NCI-H1436 (cell line): ENCODE data around the gene HIC2.
"Not testable (repeated sequence)": the region's sequence is repeated elsewhere in the genome, so short reads cannot be mapped to it uniquely, and the experiment has no call there.

Experiments used
- DNase-seq: peaks from one replicate; lab custom pipeline; 2025; lab: John Stamatoyannopoulos, UW

The HIC2 gene

DNA sequence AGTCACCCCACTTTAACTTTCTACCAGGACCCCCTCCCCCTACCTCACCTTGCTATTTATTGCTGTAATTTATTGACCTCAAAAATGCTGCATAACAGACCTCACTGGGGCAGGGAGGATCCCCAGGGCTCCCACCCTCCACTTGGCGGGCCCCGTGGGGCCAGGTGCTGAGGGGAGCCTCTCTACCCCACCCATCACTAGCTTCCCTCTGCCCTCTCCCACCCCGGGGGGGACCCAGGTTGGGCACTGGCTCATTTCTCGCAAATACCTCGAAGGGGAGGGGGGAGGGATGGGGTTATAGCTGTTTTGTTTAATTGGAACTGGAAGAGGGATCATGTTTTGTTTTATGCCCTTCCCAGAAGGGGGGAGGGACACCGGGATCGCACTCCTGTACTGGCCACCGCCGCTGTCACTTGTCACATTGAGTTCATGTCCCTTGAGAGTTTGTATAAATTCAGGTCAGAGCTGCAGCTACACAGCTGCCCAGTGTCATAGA is 33.7 kb downstream of the HIC2 start:
- no peak for DNase-seq

DNA sequence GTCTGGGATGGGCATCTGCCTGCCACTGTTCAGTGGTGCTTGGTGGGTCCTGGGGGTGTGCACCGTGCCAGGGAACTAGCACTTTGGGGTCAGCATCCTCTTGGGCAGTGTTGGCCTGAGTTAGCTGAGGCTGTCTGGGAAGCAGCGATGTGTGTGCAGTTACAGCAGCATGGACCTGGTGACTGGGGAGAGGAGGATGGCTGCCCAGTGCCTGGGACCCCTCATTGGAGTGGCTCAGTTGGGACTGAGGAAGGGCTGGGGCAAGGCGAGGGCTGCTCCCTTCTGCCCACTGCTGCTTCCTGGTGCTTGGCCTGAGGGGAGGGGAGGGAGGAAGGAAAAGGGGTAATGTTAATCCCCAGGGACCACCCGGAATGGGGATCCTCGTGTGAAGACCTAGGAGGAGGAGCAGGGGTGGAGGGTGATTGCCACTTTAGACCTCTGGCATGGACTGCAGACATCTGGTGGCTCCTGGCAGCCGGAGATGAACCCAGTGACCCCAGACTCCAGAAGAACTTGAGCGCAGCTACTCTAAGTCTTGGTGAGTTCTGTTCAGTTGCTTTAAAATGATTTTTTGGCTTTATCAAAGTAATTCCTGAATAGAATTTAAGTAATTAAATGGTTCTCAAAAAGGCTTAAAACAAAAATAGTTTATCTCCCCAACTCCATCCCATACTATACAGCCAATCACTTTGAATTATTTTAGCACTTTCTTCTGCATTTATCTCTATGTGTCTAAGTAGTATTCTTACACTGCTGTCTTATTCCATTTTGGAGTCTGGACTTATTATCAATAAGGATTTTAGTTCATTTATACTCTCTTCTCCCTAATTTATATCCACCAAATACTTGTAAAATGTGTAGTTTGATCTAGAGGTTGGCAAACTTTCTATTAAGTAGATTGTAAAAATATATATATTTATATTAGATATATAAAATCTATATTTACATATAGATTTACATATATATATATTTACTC is 34.7 kb downstream of the HIC2 start:
- DNase-seq, result no peak

DNA sequence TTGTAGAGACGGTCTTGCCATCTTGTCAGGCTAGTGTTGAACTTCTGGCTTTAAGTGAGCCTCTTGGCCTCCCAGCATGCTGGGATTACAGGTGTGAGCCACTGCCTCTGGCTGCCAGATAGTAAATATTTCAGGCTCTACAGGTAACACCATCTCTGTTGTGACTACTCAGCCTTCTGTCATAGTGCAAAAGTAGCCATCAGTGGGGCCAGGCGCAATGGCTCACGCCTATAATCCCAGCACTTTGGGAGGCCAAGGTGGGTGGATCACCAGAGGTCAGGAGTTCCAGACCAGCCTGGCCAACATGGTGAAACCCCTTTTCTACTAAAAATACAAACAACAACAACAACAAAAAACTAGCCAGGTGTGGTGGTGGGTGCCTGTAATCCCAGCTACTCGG is 35.5 kb downstream of the HIC2 start:
- not testable (repeated sequence) for DNase-seq

DNA sequence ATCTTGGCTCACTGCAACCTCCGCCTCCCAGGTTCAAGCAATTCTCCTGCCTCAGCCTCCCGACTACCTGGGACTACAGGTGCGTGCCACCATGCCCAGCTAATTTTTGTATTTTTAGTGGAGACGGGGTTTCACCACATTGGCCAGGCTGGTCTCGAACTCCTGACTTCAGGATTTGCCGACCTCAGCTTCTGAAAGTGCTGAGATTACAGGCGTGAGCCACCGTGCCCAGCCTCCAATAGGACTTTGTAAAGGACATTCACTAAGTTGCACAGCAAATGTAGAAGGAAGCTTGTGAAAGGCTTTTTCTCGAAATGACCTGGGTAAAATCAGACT is 37.8 kb downstream of the HIC2 start:
- DNase-seq, result not testable (repeated sequence)

DNA sequence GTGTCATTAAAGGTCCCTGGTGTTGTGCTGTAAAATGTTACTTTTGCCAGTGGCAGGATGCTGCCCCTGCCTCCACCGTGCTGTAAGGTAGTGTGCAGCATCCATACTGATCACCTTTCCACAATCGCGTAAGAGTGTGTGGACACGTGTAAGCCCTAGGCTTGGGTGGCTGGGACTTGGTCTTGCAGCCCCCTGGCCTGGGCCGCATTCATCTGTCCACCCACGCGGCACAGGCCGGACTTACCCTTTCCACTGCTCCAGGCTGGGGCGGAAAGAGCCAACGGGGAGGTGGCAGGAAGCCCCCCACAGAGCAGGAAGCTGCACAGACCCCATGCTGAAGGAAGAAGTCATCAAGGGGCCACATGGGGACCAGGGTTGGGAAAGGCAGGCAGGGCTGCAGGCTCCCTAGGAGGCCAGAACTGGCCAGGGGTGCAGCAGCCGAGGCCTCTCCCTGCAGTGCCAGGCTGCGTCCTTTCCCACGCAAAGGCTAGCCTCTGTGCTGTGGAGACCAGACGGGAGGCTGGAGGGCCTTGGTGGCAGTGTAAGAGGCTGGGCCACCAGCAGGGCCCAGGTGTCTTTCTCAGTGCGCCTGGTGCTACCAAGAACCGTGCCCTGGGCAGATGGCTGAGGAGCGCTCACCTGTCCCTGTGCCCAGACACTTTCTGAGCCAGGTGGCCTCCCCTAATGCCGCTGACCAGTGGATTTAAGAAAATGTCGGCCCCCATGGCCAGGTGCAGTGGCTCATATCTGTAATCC is 38.3 kb downstream of the HIC2 start:
- DNase-seq, result no peak

DNA sequence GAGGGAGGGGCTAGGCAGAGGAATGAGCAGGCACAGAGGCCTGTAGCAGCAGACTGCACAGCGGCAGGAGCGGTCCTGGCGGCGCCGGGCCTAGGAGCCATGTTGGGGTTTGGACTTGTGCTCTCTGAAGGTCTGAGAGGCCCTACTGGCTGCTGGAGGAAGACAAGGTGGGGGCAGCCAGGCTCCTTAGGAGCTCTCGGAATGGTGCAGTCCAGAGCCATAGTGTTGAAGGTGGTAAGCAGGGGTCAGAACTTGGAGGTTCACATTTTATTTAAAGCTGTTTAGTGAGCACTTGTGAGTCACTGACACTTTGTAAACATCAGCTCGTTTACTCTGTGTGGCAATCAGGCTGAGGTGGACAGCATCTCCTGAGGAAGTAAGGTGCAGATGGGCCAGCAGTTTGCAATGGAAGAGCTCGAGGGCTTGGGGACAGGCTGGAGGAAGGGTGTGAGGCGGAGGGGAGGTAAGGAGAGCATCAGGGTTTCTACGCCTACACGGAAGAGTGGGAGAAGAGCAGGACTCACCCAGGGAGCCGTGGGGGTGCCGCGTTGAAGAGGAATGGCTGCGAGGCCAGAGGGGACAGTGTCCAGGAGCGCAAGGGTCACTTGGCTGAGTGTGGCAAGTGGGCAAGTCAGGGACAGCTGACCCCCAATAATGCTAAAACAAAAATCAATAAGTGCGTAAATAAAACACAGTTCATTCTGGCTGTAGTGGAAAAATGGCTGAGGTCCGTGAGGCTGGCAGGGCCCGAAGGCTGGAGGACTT is 40.0 kb downstream of the HIC2 start:
- DNase-seq, result no peak

DNA sequence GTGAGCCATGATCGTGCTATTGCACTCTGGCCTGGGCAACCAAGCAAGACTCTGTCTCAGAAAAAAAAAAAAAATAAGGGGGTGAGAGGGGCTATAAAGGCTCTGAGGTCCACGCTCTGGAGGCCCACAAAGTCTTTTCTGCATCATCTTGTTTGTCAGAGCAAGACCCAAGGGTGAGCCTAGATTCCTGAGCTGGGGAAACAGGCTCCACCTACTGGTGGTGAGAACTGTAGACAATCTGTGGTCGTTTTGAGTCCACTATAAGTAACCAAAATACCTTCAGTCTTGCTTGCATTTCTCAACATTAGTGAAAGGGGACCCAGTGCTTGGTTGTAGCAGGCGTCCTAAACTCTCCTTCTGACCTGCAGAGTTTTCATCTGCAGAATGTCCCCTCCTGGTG is 45.5 kb downstream of the HIC2 start:
- not testable (repeated sequence) for DNase-seq

DNA sequence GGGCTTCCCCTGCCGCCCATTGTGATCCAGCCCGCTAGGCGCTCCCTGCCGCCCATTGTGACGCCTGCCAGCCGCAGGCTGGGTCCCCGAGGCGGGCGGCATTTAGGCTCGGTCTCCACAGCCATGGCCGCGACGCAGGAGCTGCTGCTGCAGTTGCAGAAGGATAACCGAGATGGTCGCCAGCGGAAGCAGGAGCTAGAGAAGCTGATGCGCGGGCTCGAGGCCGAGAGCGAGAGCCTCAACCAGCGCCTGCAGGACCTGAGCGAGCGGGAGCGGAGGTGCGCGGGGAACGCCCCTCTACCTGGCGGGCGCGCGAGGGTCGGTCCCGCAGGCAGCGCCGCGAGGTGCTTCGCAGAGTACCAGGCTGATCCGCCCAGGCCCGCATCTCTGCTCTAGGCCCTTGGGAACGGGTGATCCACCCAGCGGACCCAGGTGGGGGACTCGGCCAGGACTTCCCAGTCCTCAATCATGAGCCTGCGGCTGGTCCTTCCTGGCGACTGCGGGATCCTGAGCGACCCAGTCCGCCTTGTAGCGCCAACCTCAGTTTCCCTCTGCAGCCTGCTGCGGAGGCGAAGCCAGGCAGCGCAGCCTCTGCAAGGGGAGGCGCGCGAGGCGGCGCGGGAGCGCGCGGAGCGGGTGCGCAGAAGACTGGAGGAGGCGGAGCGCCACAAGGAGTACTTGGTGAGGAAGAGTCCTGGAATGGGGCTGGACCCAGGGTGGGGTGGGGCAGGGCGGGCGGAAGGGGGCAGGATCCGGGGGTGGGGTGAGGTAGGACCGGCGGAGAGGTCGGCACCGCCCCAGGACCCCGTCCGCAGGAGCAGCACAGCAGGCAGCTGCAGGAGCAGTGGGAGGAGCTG is 50.4 kb downstream of the HIC2 start, which contains the start of gene TMEM191C:
TSS of gene TMEM191C (plus strand) at position 51 of the 857 bp plus-strand sequence. CDS start at position 124, 73 bp downstream.
- DNase-seq, result not testable (repeated sequence)

DNA sequence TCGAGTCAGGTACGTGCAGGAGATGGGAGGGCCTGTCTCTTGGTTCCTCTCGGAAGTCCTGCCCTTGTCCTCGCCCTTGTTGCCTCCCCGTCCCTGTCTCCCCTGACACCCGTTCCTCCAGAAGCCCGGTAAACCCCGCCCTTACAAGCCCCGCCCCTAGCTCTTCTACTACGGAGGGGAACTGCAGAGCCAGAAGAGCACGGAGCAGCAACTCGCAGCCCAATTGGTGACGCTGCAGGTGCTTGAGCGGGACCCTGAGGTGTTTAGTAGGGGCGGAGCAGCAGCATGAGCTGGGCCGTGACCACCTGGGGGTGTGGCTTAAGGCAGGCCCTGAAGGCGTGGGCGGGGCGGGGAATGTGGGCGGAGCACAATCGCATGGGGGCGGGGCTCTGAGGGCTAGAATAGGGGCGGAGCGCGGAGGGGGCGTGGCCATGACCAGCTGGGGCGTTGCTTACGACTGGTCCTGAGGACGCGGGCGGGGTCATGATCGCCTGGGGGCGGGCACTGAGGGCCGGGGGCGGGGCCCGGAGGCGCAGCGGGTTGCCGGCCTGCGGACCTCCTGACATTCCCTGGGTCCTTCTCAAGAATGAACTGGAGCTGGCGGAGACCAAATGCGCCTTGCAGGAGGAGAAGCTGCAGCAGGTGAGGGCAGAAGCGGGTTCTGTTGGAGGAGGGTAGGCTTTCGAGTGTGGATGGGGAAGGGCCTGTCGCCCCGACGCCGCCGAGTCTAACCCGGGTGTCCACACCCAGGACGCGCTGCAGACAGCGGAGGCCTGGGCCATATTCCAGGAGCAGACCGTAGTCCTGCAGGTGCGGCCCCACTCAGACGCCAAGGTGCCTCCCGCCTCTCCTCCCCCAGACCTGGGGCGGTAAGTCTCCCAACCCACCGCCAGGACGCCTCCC is 51.3 kb downstream of the HIC2 start:
- DNase-seq, result not testable (repeated sequence)

DNA sequence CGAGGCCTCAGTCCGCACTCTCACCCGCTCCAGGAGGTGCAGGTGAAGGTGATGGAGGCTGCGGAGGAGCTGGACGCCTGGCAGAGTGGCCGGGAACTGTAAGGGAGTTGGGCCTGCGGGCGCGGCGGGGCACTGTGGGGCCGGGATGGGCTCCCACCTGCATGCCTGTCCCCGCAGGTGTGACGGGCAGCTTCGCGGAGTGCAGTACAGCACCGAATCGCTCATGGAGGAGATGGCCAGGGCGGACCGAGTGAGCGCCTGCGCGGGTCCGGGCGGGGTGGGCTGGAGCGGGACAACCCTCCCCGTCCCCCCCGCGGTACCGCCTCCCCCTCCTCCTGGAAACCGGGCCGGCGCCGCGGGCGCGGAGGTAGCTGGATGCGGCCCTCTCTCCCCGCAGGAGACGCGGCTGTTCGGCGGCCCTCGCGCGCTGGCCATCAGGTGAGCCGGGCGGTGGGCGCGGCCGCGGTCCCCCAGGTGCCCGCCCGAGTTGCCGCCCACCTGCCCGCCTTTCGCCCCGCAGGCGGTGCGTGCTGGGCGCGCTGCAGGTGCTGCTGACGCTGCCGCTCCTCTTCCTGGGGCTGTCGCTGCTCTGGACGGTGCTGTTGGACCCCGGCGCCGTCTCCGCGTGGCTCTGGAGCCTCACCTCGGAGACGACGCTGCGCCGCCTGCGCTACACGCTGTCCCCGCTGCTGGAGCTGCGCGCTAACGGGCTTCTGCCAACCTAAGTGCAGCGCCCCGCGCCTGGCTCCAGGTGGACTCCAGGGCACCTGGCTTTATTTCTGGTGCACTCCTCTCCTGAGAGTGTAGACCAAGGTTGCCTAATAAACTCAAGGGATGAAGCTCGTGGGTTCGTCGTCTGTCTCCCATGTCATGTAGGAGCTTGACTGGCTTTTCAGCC is 52.2 kb downstream of the HIC2 start:
- not testable (repeated sequence) for DNase-seq

DNA sequence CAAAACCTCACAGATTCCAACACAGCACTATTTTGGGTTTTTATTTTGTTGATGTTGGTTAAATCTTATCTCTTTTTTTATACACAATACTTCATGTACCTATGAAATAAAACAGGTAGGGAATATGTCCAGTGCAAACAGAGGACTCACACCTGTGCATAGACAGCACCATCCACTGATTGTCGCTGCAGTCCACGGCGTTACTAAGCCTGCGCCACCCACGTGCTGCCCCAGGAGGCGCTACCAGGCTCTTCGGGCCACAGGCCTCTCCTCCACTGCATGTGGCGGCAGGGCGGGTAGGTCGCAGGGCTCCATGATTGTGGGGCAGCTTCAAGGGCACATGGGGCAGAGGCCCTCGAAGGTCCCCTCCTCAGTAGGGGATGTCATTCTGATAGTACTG is 55.8 kb downstream of the HIC2 start:
- not testable (repeated sequence) for DNase-seq

DNA sequence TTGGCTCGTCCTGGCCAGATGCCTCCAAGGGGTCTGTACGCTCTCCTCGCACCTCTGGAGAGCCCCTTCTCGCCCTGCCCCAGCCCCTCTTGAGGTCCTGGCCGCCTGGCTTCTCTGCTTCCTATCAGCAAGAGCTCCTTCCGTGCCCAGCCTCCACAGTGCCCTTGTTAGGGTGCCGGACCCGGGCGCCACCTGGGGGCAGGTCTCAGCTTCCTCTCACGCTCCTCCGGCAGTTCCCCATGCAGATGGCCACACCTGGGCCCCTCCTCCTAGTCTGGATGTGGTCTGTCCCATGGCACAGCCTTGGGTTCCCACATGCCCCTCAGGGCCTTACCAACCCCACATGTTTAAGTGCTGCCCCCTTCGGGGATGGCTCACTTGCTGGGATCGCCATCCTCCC is 56.5 kb downstream of the HIC2 start:
- not testable (repeated sequence) for DNase-seq

DNA sequence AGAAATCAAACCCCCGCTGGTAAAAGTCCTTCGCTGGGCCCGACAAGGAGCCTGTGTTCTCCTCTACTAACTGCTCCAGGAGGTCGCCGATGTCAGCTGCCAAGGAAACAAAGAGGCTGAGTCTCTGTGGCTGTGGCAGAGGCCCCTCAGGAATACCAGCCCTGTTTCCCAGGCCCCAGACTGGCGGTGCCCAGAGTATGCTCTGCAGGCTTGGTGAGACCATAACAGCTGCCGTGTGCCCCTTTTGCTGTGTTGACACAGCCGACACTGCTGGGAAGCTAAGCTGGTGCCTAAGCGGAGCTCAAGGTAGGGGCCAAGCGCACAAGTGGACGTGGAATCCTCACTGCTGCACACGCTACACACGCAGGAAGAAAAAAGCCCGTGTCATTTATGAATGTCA is 66.9 kb downstream of the HIC2 start:
- DNase-seq, result not testable (repeated sequence)

DNA sequence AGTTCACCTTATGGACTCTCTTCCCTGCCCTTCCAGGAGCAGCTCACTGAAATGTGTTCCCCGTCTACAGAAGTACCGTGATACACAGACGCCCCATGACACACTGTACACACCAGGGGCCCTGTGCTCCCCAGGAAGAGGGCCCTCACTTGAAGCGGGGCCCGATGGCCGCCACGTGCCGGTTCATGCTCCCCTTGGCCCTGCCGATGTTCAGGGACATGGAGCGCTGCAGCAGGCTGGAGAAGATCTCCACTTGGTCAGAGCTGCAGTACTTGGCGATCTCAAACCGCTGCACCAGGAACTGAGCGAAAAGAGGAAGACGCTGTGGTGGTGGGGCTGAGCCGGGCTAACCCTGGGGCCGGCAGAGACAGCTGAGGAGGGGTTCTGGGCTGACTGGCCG is 70.6 kb downstream of the HIC2 start:
- not testable (repeated sequence) for DNase-seq

DNA sequence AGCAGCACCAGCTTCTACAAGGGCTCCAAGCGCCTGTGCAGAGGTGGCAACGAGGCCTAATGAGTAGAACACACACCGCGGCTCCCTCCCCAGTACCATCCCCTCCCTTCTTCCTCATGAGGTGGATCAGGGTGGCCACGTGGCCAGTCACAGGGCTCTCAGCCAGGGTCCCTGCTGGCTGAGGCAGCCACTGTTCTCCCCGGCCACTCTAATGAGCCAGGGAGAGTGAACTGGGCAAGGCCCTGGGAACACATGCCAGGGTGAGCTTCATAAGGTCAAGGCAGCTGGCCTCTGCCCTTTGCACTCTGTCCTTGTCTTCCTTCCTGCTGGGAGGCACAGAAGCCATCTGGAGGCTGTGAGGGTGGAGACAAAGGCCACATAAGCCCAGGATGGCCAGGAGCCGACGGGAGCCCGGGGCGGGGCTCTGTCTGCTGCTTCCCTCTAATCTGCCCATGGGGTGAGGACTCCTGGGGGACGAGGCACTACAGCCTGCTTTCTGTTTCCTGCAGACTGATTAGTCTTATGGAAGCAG is 72.0 kb downstream of the HIC2 start:
- DNase-seq, result not testable (repeated sequence)

DNA sequence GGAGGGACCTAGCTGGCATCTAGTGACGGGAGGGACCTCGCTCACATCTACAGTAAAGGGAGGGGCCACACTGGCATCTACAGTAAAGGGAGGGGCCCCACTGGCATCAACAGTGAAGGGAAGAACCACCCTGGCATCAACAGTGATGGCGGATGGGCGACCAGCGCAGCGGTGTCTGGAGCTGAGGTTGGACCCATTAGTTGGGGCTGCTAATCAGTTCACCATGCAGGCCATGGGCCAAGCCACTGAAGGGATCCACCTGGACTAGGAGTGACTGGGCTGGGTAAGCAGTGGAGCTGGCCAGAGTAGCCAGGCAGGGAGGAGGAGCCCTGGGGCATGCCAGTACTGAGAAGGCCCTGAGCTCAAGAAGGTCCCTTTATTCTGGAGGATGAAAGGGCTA is 73.4 kb downstream of the HIC2 start:
- not testable (repeated sequence) for DNase-seq

DNA sequence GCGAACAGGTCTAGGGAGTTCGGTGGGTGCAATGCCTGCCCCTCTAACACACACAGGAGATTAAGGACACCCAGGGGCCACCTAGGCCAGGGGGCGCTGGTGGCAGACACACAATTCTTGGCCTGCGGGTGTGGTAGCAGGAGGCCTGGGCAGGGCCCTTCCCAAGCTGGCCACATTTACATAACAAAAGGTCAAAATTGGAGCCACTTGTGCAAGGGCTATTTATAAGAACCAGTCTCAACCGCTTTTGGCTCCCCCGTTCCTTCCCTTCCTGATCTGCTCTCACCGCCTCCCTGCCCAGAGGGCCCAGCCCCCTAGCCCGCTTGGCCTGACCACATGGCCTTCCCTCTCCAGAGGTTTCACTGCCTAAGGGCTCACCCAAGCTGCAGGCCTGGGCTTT is 75.1 kb downstream of the HIC2 start:
- DNase-seq, result not testable (repeated sequence)
